Measurements from ENCODE around the gene RNF157. TPM values are rescaled to one million over a fixed set of nuclear protein-coding genes. Genes with fewer than 3 reads are reported as not detected.

RNF157 gene
- 0.32 and 0.34 TPM in 2 replicates for total RNA-seq

GRCh38 chr17:76240461-76241203 lies at the start of gene RNF157:
Gene RNF157 (minus strand): TSS chr17:76240493. CDS start chr17:76240240, 253 bp downstream.

DNA sequence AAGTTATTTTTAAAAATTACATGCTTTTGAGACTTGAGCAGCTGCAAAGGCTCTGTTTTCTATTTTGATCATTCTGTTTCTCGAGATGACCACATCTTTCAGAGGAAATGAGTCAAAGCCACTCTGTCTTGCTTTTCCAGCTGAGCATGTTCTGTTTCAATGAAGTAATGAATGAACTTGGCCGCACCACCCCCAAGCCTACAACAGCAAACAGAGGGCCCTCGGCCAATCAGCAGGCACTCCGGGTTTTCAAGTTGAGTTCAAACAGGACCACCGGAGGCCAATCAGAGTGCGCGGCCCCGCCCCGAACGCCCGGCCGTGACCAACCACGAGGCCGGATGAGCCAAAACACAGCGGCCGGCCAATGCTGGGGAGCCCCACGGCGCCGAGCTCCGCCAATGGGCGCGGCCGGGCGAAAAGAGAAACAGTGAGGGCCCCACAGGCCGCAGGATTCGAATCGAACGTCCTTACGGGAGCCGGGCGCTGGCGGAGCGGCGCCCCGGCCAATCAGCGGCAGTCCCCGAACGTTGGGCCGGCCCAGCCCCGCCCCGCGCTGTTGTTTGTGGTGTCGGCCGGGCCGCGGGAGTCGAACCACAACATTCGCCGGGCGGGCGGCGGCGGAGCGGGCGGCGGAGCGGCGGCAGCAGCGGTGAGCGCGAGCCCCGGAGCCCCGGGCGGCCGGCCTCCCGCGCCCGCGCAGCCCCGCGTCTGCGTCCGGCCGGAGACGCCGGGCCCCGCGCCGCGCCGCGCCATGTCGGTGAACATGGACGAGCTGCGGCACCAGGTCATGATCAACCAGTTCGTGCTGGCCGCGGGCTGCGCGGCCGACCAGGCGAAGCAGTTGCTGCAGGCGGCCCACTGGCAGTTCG lies 24.7 kb upstream of the RNF157 start, which contains the start of gene UBALD2:
Gene UBALD2, plus strand, starts transcription at position 594 of the 869 bp plus-strand sequence. Its CDS starts 158 bp downstream, at position 752.

GRCh38 chr17:76141212-76142038 lies 98.9 kb downstream of the RNF157 start, which contains the start of gene FOXJ1:
Gene FOXJ1 (minus strand): TSS chr17:76141245. CDS start chr17:76140395, 850 bp downstream.

GRCh38 chr17:76103274-76104139 lies 136.8 kb downstream of the RNF157 start, which contains the start of gene EXOC7:
Gene EXOC7 (minus strand): TSS chr17:76103787. CDS start chr17:76103692, 95 bp downstream.

Other genes starting within 250 kb of the RNF157 start
- gene CDK3, start 239.6 kb downstream of the RNF157 start, total RNA-seq = 1.4 and 3.0 TPM in 2 replicates
- 0.09 and 0.16 TPM in 2 replicates for gene EVPL, start 213.2 kb downstream of the RNF157 start, total RNA-seq
- gene SRP68, start 168.0 kb downstream of the RNF157 start, total RNA-seq = 26.4 and 32.6 TPM in 2 replicates
- not detected in 2 replicates for gene GALR2, start 165.7 kb downstream of the RNF157 start, total RNA-seq
- gene ZACN, start 161.3 kb downstream of the RNF157 start, total RNA-seq = under 0.01 TPM in 1 of 2 replicates, not detected in the other
- gene EXOC7, start 136.7 kb downstream of the RNF157 start, total RNA-seq = 90.0 and 119 TPM in 2 replicates
- gene FOXJ1, start 99.2 kb downstream of the RNF157 start, total RNA-seq = not detected in 2 replicates
- gene UBALD2, start 24.9 kb upstream of the RNF157 start, total RNA-seq = 1.5 and 1.9 TPM in 2 replicates
- 3.0 and 5.5 TPM in 2 replicates for gene QRICH2, start 67.8 kb upstream of the RNF157 start, total RNA-seq
- 24.7 and 40.4 TPM in 2 replicates for gene PRPSAP1, start 113.4 kb upstream of the RNF157 start, total RNA-seq
- gene SPHK1, start 144.1 kb upstream of the RNF157 start, total RNA-seq = 18.4 and 24.6 TPM in 2 replicates
- gene UBE2O, start 212.7 kb upstream of the RNF157 start, total RNA-seq = 19.4 and 23.3 TPM in 2 replicates
- not detected in 2 replicates for gene AANAT, start 227.1 kb upstream of the RNF157 start, total RNA-seq